Osteocyte (in vitro differentiated cells): ENCODE data around the gene NPIPB6. TPM values are rescaled to one million over a fixed set of nuclear protein-coding genes. Genes with fewer than 3 reads are reported as not detected.

ENCODE experiments used
- DNase-seq: peaks from one replicate; pipeline ENCODE4 v3.0.0; 2021; ENCODE audit warnings: mixed read lengths; ENCODE audit not compliant: unreplicated experiment; ENCODE audit errors: extremely low spot score
- H3K27ac Mint-ChIP-seq: one replicate; pipeline ENCODE4 v1.8.0; 2021; ENCODE audit warnings: mild to moderate bottlenecking, mixed read lengths; ENCODE audit not compliant: unreplicated experiment
- H3K27me3 Mint-ChIP-seq: one replicate; pipeline ENCODE4 v1.8.0; 2021; ENCODE audit warnings: mixed read lengths; ENCODE audit not compliant: unreplicated experiment
- H3K36me3 Mint-ChIP-seq: one replicate; pipeline ENCODE4 v1.8.0; 2021; ENCODE audit warnings: mixed read lengths; ENCODE audit not compliant: unreplicated experiment
- H3K4me1 Mint-ChIP-seq: one replicate; pipeline ENCODE4 v1.8.0; 2021; ENCODE audit warnings: mixed read lengths; ENCODE audit not compliant: unreplicated experiment
- H3K4me3 Mint-ChIP-seq: one replicate; pipeline ENCODE4 v1.8.0; 2021; ENCODE audit warnings: mild to moderate bottlenecking, moderate library complexity, mixed read lengths; ENCODE audit not compliant: unreplicated experiment
- H3K9me3 Mint-ChIP-seq: one replicate; pipeline ENCODE4 v1.8.0; 2021; ENCODE audit warnings: mixed read lengths; ENCODE audit not compliant: unreplicated experiment
- total RNA-seq: library from RNA; stranded (reverse); gene quantifications from 2 replicates; pipeline ENCODE4 v1.2.1, GENCODE V29; 2021
- TF ChIP-seq, protein P1 (sequence below): fragments of 200-600 bp; sonication (generic); IDR thresholded peaks from 2 replicates; pipeline ENCODE4 v1.5.0; 2021; ENCODE audit warnings: antibody characterized with exemption, mild to moderate bottlenecking, moderate library complexity

NPIPB6 gene
- total RNA-seq, 1 donor from 2014 or later: 7.0 TPM

- DNase-seq: no peak
- Mint-ChIP-seq H3K9me3 (no peaks in the 10 kb centered on the region), H3K4me1 (no peaks in the 10 kb centered on the region), H3K36me3 (no peaks in the 10 kb centered on the region), H3K4me3 (no peak overlapping the region), H3K27me3 (peaks cover 5% of the 10 kb centered on the region), H3K27ac (no peak overlapping the region)
- TF ChIP-seq, protein P1, sequence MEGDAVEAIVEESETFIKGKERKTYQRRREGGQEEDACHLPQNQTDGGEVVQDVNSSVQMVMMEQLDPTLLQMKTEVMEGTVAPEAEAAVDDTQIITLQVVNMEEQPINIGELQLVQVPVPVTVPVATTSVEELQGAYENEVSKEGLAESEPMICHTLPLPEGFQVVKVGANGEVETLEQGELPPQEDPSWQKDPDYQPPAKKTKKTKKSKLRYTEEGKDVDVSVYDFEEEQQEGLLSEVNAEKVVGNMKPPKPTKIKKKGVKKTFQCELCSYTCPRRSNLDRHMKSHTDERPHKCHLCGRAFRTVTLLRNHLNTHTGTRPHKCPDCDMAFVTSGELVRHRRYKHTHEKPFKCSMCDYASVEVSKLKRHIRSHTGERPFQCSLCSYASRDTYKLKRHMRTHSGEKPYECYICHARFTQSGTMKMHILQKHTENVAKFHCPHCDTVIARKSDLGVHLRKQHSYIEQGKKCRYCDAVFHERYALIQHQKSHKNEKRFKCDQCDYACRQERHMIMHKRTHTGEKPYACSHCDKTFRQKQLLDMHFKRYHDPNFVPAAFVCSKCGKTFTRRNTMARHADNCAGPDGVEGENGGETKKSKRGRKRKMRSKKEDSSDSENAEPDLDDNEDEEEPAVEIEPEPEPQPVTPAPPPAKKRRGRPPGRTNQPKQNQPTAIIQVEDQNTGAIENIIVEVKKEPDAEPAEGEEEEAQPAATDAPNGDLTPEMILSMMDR: no peak
These were observed 53.4 kb downstream of the NPIPB6 start for GRCh38 chr16:28309811-28310311.

DNA sequence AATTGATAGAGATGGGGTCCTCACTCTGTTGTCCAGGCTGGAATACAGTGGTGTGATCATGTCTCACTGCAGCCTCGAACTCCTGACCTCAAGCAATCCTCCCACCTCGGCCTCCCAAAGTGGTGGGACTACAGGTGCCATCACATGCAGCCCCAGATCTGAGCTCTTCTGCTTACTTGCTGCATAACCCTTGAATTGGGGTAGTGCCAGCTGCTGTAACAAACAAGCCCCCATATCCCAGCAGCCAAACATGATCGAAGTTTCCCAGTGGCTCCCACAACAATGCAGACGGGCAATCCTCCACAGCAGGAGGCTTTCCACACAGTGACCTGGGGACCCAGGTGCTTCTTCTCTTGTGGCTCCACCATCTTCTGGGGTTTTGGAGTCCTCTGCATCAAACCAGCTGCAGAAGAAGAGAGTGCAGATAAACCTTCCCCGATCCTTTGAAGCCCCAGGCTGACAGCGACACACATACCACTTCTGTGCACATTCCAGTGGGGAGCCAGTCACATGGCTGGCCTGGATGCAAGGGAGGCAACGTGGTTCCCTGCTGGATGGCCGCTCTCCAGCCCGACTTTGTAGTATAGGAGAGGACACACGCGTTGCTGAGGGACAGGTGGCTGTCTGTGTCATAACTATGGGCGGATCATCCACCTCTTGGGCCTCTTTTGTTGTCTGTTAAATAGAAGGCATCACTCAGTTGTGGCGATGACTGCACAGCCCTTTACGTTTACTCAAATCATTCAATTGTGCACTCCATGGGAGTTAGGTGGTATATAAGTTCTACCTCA lies 54.3 kb downstream of the NPIPB6 start:
- H3K9me3 Mint-ChIP-seq: no peaks in the 10 kb centered on the region
- no peak for DNase-seq
- H3K27me3 Mint-ChIP-seq: peaks cover 5% of the 10 kb centered on the region
- H3K36me3 Mint-ChIP-seq: no peaks in the 10 kb centered on the region
- TF ChIP-seq, protein P1: no peak
- H3K4me3 Mint-ChIP-seq: no peak overlapping the region
- no peak overlapping the region for H3K27ac Mint-ChIP-seq
- H3K4me1 Mint-ChIP-seq: no peaks in the 10 kb centered on the region

DNA sequence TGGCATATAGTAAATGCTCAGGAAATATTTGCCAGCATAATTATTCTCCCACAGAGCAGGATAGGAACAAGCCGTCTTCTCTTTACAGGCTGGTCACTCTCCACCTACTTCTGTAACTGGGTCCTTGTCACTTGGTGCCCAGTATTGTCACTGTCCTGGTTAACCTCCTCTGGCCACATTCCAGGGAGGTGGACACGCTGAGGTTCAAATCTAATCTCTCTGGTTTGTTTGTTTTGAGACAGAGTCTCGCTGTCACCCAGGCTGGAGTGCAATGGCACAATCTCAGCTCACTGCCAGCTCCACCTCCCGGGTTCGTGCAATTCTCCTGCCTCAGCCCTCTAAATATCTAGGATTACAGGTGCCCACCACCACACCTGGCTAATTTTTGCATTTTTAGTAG lies 55.4 kb downstream of the NPIPB6 start:
- no peaks in the 10 kb centered on the region for H3K36me3 Mint-ChIP-seq
- TF ChIP-seq, protein P1: no peak
- H3K27me3 Mint-ChIP-seq: peaks cover 5% of the 10 kb centered on the region
- H3K9me3 Mint-ChIP-seq: no peaks in the 10 kb centered on the region
- no peak for DNase-seq
- no peaks in the 10 kb centered on the region for H3K4me1 Mint-ChIP-seq
- H3K27ac Mint-ChIP-seq: no peak overlapping the region
- no peak overlapping the region for H3K4me3 Mint-ChIP-seq

GRCh38 chr16:28304214-28304613 lies 59.1 kb downstream of the NPIPB6 start:
- peaks cover 5% of the 10 kb centered on the region for H3K27me3 Mint-ChIP-seq
- H3K4me1 Mint-ChIP-seq: no peaks in the 10 kb centered on the region

DNA sequence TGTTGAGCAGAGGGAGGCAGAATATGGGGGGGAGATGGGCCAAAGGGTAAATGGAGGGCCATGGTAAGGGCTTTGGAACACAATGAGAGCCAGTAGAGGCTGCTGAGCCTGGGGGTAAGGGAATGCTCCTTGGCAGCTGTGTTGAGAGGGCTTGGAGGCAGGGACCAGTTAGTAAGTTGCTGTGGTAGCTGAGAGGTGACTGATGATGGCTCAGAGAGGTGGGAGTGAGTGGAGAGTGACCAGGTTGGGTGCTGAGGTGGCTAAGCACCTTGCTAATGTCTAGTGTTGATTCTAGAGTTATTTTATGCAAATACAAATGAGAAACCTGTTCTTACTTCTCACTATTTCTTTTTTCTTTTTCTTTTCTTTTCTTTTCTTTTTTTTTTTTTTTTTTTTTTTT lies 60.2 kb downstream of the NPIPB6 start:
- H3K27ac Mint-ChIP-seq: no peak overlapping the region

More at GRCh38 chr16:28304214-28304613, 59.1 kb downstream of the NPIPB6 start:
- Mint-ChIP-seq H3K36me3 (no peaks in the 10 kb centered on the region), H3K4me3 (no peak overlapping the region), H3K27ac (no peak overlapping the region), H3K9me3 (no peaks in the 10 kb centered on the region)
- TF ChIP-seq, protein P1: no peak
- no peak for DNase-seq

More for the DNA sequence above, 60.2 kb downstream of the NPIPB6 start:
- no peaks in the 10 kb centered on the region for H3K9me3 Mint-ChIP-seq
- peaks cover 2% of the 10 kb centered on the region for H3K27me3 Mint-ChIP-seq
- DNase-seq: no peak
- H3K36me3 Mint-ChIP-seq: no peaks in the 10 kb centered on the region
- H3K4me3 Mint-ChIP-seq: no peak overlapping the region
- H3K4me1 Mint-ChIP-seq: no peaks in the 10 kb centered on the region
- TF ChIP-seq, protein P1: no peak
